Upper lobe of right lung (tissue), 1 donor: Measurements from ENCODE around the gene NCAPG2. TPM values are rescaled to one million over a fixed set of nuclear protein-coding genes. Genes with fewer than 3 reads are reported as not detected.
"Not testable (repeated sequence)": the region's sequence is repeated elsewhere in the genome, so short reads cannot be mapped to it uniquely, and the experiment has no call there.

ENCODE experiments used
- ATAC-seq: fragments of 200-7000 bp; cut with Tn5 transposase; one replicate; pipeline ENCODE4 v1.9.1; 2020; ENCODE audit warnings: mild to moderate bottlenecking, moderate library complexity
- DNase-seq: peaks from one replicate; pipeline ENCODE4 v3.0.0-alpha.2; 2020
- H3K27ac ChIP-seq: fragments of 200-600 bp; one replicate; pipeline ENCODE4 v1.8.0; 2022
- H3K27me3 ChIP-seq: fragments of 200-600 bp; one replicate; pipeline ENCODE4 v1.8.0; 2022; ENCODE audit warnings: mild to moderate bottlenecking
- H3K36me3 ChIP-seq: fragments of 200-600 bp; one replicate; pipeline ENCODE4 v1.8.0; 2022
- H3K4me1 ChIP-seq: fragments of 200-600 bp; one replicate; pipeline ENCODE4 v1.8.0; 2022
- H3K4me3 ChIP-seq: fragments of 200-600 bp; one replicate; pipeline ENCODE4 v1.8.0; 2022; ENCODE audit warnings: mild to moderate bottlenecking
- H3K9me3 ChIP-seq: fragments of 200-600 bp; one replicate; pipeline ENCODE4 v1.8.0; 2022
- CTCF ChIP-seq: fragments of 200-600 bp; IDR thresholded peaks from one replicate; pipeline ENCODE4 v1.8.0; 2022; ENCODE audit warnings: antibody characterized with exemption
- intact Hi-C: fragments of 100-400 bp; cut with DNase I; formaldehyde crosslinking; loops from one replicate; pipeline ENCODE4 v1.11.0; 2022
- total RNA-seq: library from RNA; stranded (reverse); fragmentation: NEBNext Ultra II Directional; extraction: Animal tissue kit (Norgen Biotek cat#: 25700); gene quantifications from one replicate; pipeline ENCODE4 v1.2.1, GENCODE V29; 2021
- donor health status: DM: no; HTN: yes; CAD: no; lungs with severe emphysema.

NCAPG2 gene
- total RNA-seq, 1 donor from 2014 or later = 6.5 TPM

GRCh38 chr7:158676171-158676840, 28.3 kb downstream of the NCAPG2 start:
- ATAC-seq (no peak), DNase-seq (no peak)
- no peaks in the 10 kb centered on the region for H3K4me1 ChIP-seq
- no peaks in the 10 kb centered on the region for H3K9me3 ChIP-seq
- no peak overlapping the region for H3K4me3 ChIP-seq
- peaks cover 6% of the 10 kb centered on the region for H3K36me3 ChIP-seq
- intact Hi-C loops = no loop called here
- H3K27me3 ChIP-seq = no peaks in the 10 kb centered on the region
- TF ChIP-seq CTCF = no peak
- no peak overlapping the region for H3K27ac ChIP-seq

GRCh38 chr7:158672975-158673374, 31.6 kb downstream of the NCAPG2 start:
- no peaks in the 10 kb centered on the region for H3K4me1 ChIP-seq
- no peaks in the 10 kb centered on the region for H3K36me3 ChIP-seq
- no peak overlapping the region for H3K4me3 ChIP-seq
- no peak overlapping the region for H3K27ac ChIP-seq
- intact Hi-C loops = no loop called here
- DNase-seq = no peak
- ATAC-seq = no peak
- H3K9me3 ChIP-seq = no peaks in the 10 kb centered on the region
- H3K27me3 ChIP-seq = no peaks in the 10 kb centered on the region
- TF ChIP-seq CTCF = no peak

- H3K4me1 ChIP-seq, H3K9me3 ChIP-seq, H3K27ac ChIP-seq, H3K36me3 ChIP-seq, ATAC-seq, intact Hi-C loops, H3K27me3 ChIP-seq, H3K4me3 ChIP-seq, DNase-seq: not testable (repeated sequence)
Measured at GRCh38 chr7:158668086-158668485, 36.5 kb downstream of the NCAPG2 start.

GRCh38 chr7:158666966-158667678, 37.5 kb downstream of the NCAPG2 start:
- ATAC-seq, H3K27me3 ChIP-seq, H3K9me3 ChIP-seq, intact Hi-C loops, DNase-seq, H3K4me1 ChIP-seq, H3K4me3 ChIP-seq, H3K27ac ChIP-seq, H3K36me3 ChIP-seq: not testable (repeated sequence)

- Histone ChIP-seq H3K27me3 (no peaks in the 10 kb centered on the region), H3K9me3 (no peaks in the 10 kb centered on the region), H3K4me1 (no peaks in the 10 kb centered on the region), H3K27ac (no peak overlapping the region), H3K36me3 (peaks cover 5% of the 10 kb centered on the region), H3K4me3 (no peak overlapping the region)
- TF ChIP-seq CTCF = no peak
- intact Hi-C loops = no loop called here
- ATAC-seq (no peak), DNase-seq (no peak)
Measured at GRCh38 chr7:158666401-158666800, 38.2 kb downstream of the NCAPG2 start.

GRCh38 chr7:158664406-158664805, 40.2 kb downstream of the NCAPG2 start:
- no peak overlapping the region for H3K4me3 ChIP-seq
- no peak for ATAC-seq
- no peak overlapping the region for H3K27ac ChIP-seq
- no peaks in the 10 kb centered on the region for H3K4me1 ChIP-seq
- H3K36me3 ChIP-seq = peaks cover 5% of the 10 kb centered on the region
- no peaks in the 10 kb centered on the region for H3K27me3 ChIP-seq
- TF ChIP-seq CTCF = no peak
- intact Hi-C loops = no loop called here
- DNase-seq = no peak
- no peaks in the 10 kb centered on the region for H3K9me3 ChIP-seq
